CD4-positive, alpha-beta memory T cell (primary cell): ENCODE measurements around the gene CPB2. TPM values are rescaled to one million over a fixed set of nuclear protein-coding genes. Genes with fewer than 3 reads are reported as not detected.
A peak's percentile ranks its signal among the peaks of the same experiment; 100 is the strongest.

Experiments
- CTCF ChIA-PET: fragments of 350-600 bp; sonication (Branson Sonifier 250); formaldehyde crosslinking; loops from one replicate; lab custom pipeline; 2021; ENCODE audit warnings: inconsistent platforms; ENCODE audit not compliant: partially characterized antibody; lab: Charles Lee
- POLR2A ChIA-PET: fragments of 350-600 bp; sonication (Branson Sonifier 250); formaldehyde crosslinking; loops from one replicate; lab custom pipeline; 2021; ENCODE audit not compliant: partially characterized antibody; lab: Charles Lee
- DNase-seq, 5 donors: peaks; one replicate each; pipeline versions ENCODE4 v3.0.0 to v3.0.0-alpha.2; 2020 to 2022; ENCODE audit warnings: mixed read lengths in 1 of 5
- H3K27ac ChIP-seq: one replicate; pipeline ENCODE4 v1.7.0; 2013; ENCODE audit warnings: low read depth, low read length
- H3K27me3 ChIP-seq: 2 replicates; pipeline ENCODE4 v1.7.0; 2013; ENCODE audit warnings: mild to moderate bottlenecking, low read length, moderate library complexity; ENCODE audit not compliant: insufficient read depth
- H3K36me3 ChIP-seq: 2 replicates; pipeline ENCODE4 v1.7.0; 2013; ENCODE audit warnings: mild to moderate bottlenecking, low read length, moderate library complexity; ENCODE audit not compliant: insufficient read depth
- H3K4me1 ChIP-seq: 2 replicates; pipeline ENCODE4 v1.7.0; 2013; ENCODE audit warnings: mild to moderate bottlenecking, low read length, moderate library complexity; ENCODE audit not compliant: insufficient read depth
- H3K4me3 ChIP-seq, 2 donors: one replicate each; pipeline ENCODE4 v1.7.0; 2013; ENCODE audit warnings: low read length in 2 of 2, mild to moderate bottlenecking in 1 of 2
- H3K9me3 ChIP-seq, 2 donors: one replicate each; pipeline ENCODE4 v1.7.0; 2013; ENCODE audit warnings: low read length in 2 of 2, control low read depth in 1 of 2; ENCODE audit not compliant: control insufficient read depth in 1 of 2
- H3K27ac Mint-ChIP-seq, 7 donors: one replicate each; pipeline ENCODE4 v1.8.0; 2020 to 2021; ENCODE audit warnings: mixed read lengths in 7 of 7, mild to moderate bottlenecking in 6 of 7, inconsistent platforms in 3 of 7, moderate library complexity in 3 of 7
- H3K27me3 Mint-ChIP-seq, 2 donors: one replicate each; pipeline ENCODE4 v1.8.0; 2020 to 2021; ENCODE audit warnings: mixed read lengths in 2 of 2
- H3K36me3 Mint-ChIP-seq, 2 donors: one replicate each; pipeline ENCODE4 v1.8.0; 2020 to 2021; ENCODE audit warnings: mixed read lengths in 2 of 2, inconsistent platforms in 1 of 2, mild to moderate bottlenecking in 1 of 2
- H3K4me1 Mint-ChIP-seq, 4 donors: one replicate each; pipeline ENCODE4 v1.8.0; 2020 to 2021; ENCODE audit warnings: mixed read lengths in 4 of 4, mild to moderate bottlenecking in 1 of 4
- H3K4me3 Mint-ChIP-seq, 8 donors: one replicate each; pipeline ENCODE4 v1.8.0; 2020 to 2021; ENCODE audit warnings: mixed read lengths in 8 of 8, mild to moderate bottlenecking in 7 of 8, moderate library complexity in 6 of 8, inconsistent platforms in 3 of 8
- H3K9me3 Mint-ChIP-seq, 8 donors: one replicate each; pipeline ENCODE4 v1.8.0; 2020 to 2021; ENCODE audit warnings: mixed read lengths in 8 of 8, mild to moderate bottlenecking in 5 of 8, inconsistent platforms in 3 of 8, moderate library complexity in 1 of 8
- intact Hi-C: fragments of 100-400 bp; cut with micrococcal nuclease; formaldehyde crosslinking; loops from one replicate; pipeline ENCODE4 v1.15.1; 2023
- polyA plus RNA-seq, 2 donors: library from polyadenylated mRNA; unstranded; fragments of 300-500 nt; fragmentation: Illumina TruSeq; gene quantifications; one replicate each; pipeline ENCODE4 v1.2.3, GENCODE V29; 2021
- total RNA-seq, 2 experiments: library from RNA; stranded (reverse); gene quantifications; one replicate each; pipeline ENCODE4 v1.2.3, GENCODE V29; 2021

CPB2 gene
- total and polyA plus RNA-seq, 4 experiments from 2014 or later, result not detected

- Histone ChIP-seq H3K4me3 (no peak overlapping the region), H3K4me1 (peaks cover 44% of the 10 kb centered on the region), H3K9me3 (no peaks in the 10 kb centered on the region), H3K36me3 (peaks cover 6% of the 10 kb centered on the region), H3K27me3 (no peaks in the 10 kb centered on the region), H3K27ac (no peak overlapping the region)
- H3K27me3 Mint-ChIP-seq, result no peaks in the 10 kb centered on the region
- peak overlapping the region in 2 of 7 donors; percentile 63 to 90 for H3K27ac Mint-ChIP-seq
- no peak for DNase-seq
- CTCF ChIA-PET, result interaction anchor here (0.8 kb wide), 1 partner anchor 199 kb away, joined by 3 read pairs; no protein-coding TSS in a partner anchor
- intact Hi-C loops, result loop anchor here (10.0 kb wide), 1 partner anchor 1078 kb away; no protein-coding TSS in a partner anchor
- H3K36me3 Mint-ChIP-seq, result peaks cover 7 to 15% of the 10 kb centered on the region in 2 donors
- peaks cover 39 to 51% (median 46%) of the 10 kb centered on the region in 4 donors for H3K4me1 Mint-ChIP-seq
- POLR2A ChIA-PET, result interaction anchor here (1.4 kb wide), 1 partner anchor 70 kb away, joined by 3 read pairs; the partner anchor contains the start of gene ZC3H13
- H3K4me3 Mint-ChIP-seq, result no peak overlapping the region
- no peaks in the 10 kb centered on the region for H3K9me3 Mint-ChIP-seq
These were observed 17.5 kb upstream of the CPB2 start for GRCh38 chr13:46122304-46122703.

- Mint-ChIP-seq H3K27ac (peak overlapping the region in 3 of 7 donors; percentile 63 to 90 (median 80)), H3K36me3 (peaks cover under 1 to 9% of the 10 kb centered on the region in 2 donors), H3K27me3 (no peaks in the 10 kb centered on the region), H3K9me3 (no peaks in the 10 kb centered on the region), H3K4me3 (no peak overlapping the region), H3K4me1 (peaks cover 38 to 48% (median 42%) of the 10 kb centered on the region in 4 donors)
- no peak overlapping the region for H3K27ac ChIP-seq
- peaks cover under 1% of the 10 kb centered on the region for H3K36me3 ChIP-seq
- peaks cover 37% of the 10 kb centered on the region for H3K4me1 ChIP-seq
- CTCF ChIA-PET, result no interaction called here
- intact Hi-C loops, result loop anchor here (10.0 kb wide), 1 partner anchor 1077 kb away; no protein-coding TSS in a partner anchor
- no peaks in the 10 kb centered on the region for H3K9me3 ChIP-seq
- no peaks in the 10 kb centered on the region for H3K27me3 ChIP-seq
- POLR2A ChIA-PET, result interaction anchor here (1.4 kb wide), 1 partner anchor 69 kb away, joined by 3 read pairs; the partner anchor contains the start of gene ZC3H13
- H3K4me3 ChIP-seq, result no peak overlapping the region
- no peak for DNase-seq
These were observed 16.8 kb upstream of the CPB2 start for GRCh38 chr13:46121597-46122163.

- H3K4me1 ChIP-seq, result peaks cover 32% of the 10 kb centered on the region
- H3K27ac ChIP-seq, result no peak overlapping the region
- intact Hi-C loops, result loop anchor here (10.0 kb wide), 1 partner anchor 1076 kb away; no protein-coding TSS in a partner anchor
- Mint-ChIP-seq H3K36me3 (peaks cover 0 to 4% of the 10 kb centered on the region in 2 donors), H3K4me3 (no peak overlapping the region), H3K4me1 (peaks cover 35 to 42% (median 37%) of the 10 kb centered on the region in 4 donors), H3K9me3 (peaks cover 0 to 1% (median 0%) of the 10 kb centered on the region in 8 donors), H3K27ac (no peak overlapping the region), H3K27me3 (no peaks in the 10 kb centered on the region)
- CTCF ChIA-PET, result no interaction called here
- no peaks in the 10 kb centered on the region for H3K36me3 ChIP-seq
- H3K4me3 ChIP-seq, result no peak overlapping the region
- no peak for DNase-seq
- no peaks in the 10 kb centered on the region for H3K9me3 ChIP-seq
- POLR2A ChIA-PET, result no interaction called here
- H3K27me3 ChIP-seq, result no peaks in the 10 kb centered on the region
These were observed 16.2 kb upstream of the CPB2 start for GRCh38 chr13:46121033-46121432.

GRCh38 chr13:46119883-46120614, 15.2 kb upstream of the CPB2 start:
- DNase-seq, result no peak
- no peaks in the 10 kb centered on the region for H3K27me3 ChIP-seq
- H3K9me3 ChIP-seq, result no peaks in the 10 kb centered on the region
- Mint-ChIP-seq H3K4me1 (peaks cover 25 to 32% (median 27%) of the 10 kb centered on the region in 4 donors), H3K36me3 (no peaks in the 10 kb centered on the region), H3K27me3 (no peaks in the 10 kb centered on the region), H3K4me3 (no peak overlapping the region), H3K27ac (no peak overlapping the region), H3K9me3 (peaks cover 0 to 1% (median 0%) of the 10 kb centered on the region in 8 donors)
- H3K4me3 ChIP-seq, result no peak overlapping the region
- ChIA-PET CTCF (no interaction called here), POLR2A (no interaction called here)
- no peak overlapping the region for H3K27ac ChIP-seq
- intact Hi-C loops, result loop anchor here (10.0 kb wide), 1 partner anchor 1075 kb away; no protein-coding TSS in a partner anchor
- peaks cover 22% of the 10 kb centered on the region for H3K4me1 ChIP-seq
- no peaks in the 10 kb centered on the region for H3K36me3 ChIP-seq

GRCh38 chr13:46116653-46117502, 12.0 kb upstream of the CPB2 start:
- no peak for DNase-seq
- peaks cover 0 to 1% (median 0%) of the 10 kb centered on the region in 8 donors for H3K9me3 Mint-ChIP-seq
- intact Hi-C loops, result no loop called here
- Histone ChIP-seq H3K27me3 (no peaks in the 10 kb centered on the region), H3K27ac (no peak overlapping the region), H3K4me1 (no peaks in the 10 kb centered on the region), H3K9me3 (no peaks in the 10 kb centered on the region), H3K36me3 (no peaks in the 10 kb centered on the region), H3K4me3 (no peak overlapping the region)
- no peak overlapping the region for H3K4me3 Mint-ChIP-seq
- no peak overlapping the region for H3K27ac Mint-ChIP-seq
- peaks cover 6 to 7% of the 10 kb centered on the region in 2 donors for H3K27me3 Mint-ChIP-seq
- no peaks in the 10 kb centered on the region for H3K36me3 Mint-ChIP-seq
- POLR2A ChIA-PET, result interaction anchor here (1.5 kb wide), 1 partner anchor 9 kb away, joined by 5 read pairs; no protein-coding TSS in a partner anchor
- CTCF ChIA-PET, result interaction anchor here (2.0 kb wide), 1 partner anchor 9 kb away, joined by 12 read pairs; no protein-coding TSS in a partner anchor
- H3K4me1 Mint-ChIP-seq, result peaks cover 5 to 10% (median 5%) of the 10 kb centered on the region in 4 donors

GRCh38 chr13:46114613-46115012, 9.8 kb upstream of the CPB2 start:
- POLR2A ChIA-PET, result no interaction called here
- Histone ChIP-seq H3K9me3 (no peaks in the 10 kb centered on the region), H3K27me3 (no peaks in the 10 kb centered on the region), H3K4me3 (no peak overlapping the region), H3K36me3 (no peaks in the 10 kb centered on the region), H3K4me1 (no peaks in the 10 kb centered on the region), H3K27ac (no peak overlapping the region)
- H3K4me1 Mint-ChIP-seq, result peaks cover 0 to 2% (median under 1%) of the 10 kb centered on the region in 4 donors
- peaks cover 12 to 13% of the 10 kb centered on the region in 2 donors for H3K27me3 Mint-ChIP-seq
- CTCF ChIA-PET, result no interaction called here
- H3K4me3 Mint-ChIP-seq, result no peak overlapping the region
- peaks cover 0 to 3% of the 10 kb centered on the region in 2 donors for H3K36me3 Mint-ChIP-seq
- H3K9me3 Mint-ChIP-seq, result peaks cover 0 to 1% (median 0%) of the 10 kb centered on the region in 8 donors
- H3K27ac Mint-ChIP-seq, result no peak overlapping the region
- intact Hi-C loops, result no loop called here
- no peak for DNase-seq
